Keratinocyte (primary cell): ENCODE data around the gene RAMACL. TPM values are rescaled to one million over a fixed set of nuclear protein-coding genes. Genes with fewer than 3 reads are reported as not detected.

Experiments used
- DNase-seq: peaks from one replicate; pipeline ENCODE4 v3.0.0-alpha.2; 2011; ENCODE audit warnings: low read depth, missing footprints, low spot score
- FAIRE-seq: peaks from 2 replicates; lab custom pipeline; 2011; peaks lifted over from hg19 to GRCh38; lab: Jason Lieb, UNC
- H2AFZ ChIP-seq: 2 replicates; pipeline ENCODE4 v1.6.0; 2012; ENCODE audit warnings: low read length, control low read depth, inconsistent platforms; ENCODE audit not compliant: control insufficient read depth
- H3K27ac ChIP-seq: 2 replicates; pipeline ENCODE4 v1.5.1; 2011; ENCODE audit warnings: low read length; ENCODE audit not compliant: control insufficient read depth, insufficient read depth
- H3K27me3 ChIP-seq: 3 replicates; pipeline ENCODE4 v1.6.0; 2011; ENCODE audit warnings: low read length; ENCODE audit not compliant: control insufficient read depth, insufficient read depth; ENCODE audit errors: extremely low read depth
- H3K36me3 ChIP-seq, 2 experiments: 2 replicates in 1 of 2; 3 replicates in 1 of 2; pipeline ENCODE4 v1.5.1; 2011; ENCODE audit warnings: low read length in 2 of 2, mild to moderate bottlenecking in 1 of 2; ENCODE audit not compliant: control insufficient read depth in 2 of 2, insufficient read depth in 2 of 2; ENCODE audit errors: extremely low read depth in 1 of 2
- H3K4me1 ChIP-seq: 3 replicates; pipeline ENCODE4 v1.5.1; 2011; ENCODE audit warnings: low read length; ENCODE audit not compliant: control insufficient read depth, insufficient read depth; ENCODE audit errors: extremely low read depth
- H3K4me2 ChIP-seq: 3 replicates; pipeline ENCODE4 v1.6.0; 2011; ENCODE audit warnings: low read depth, low read length; ENCODE audit not compliant: control insufficient read depth, insufficient read depth; ENCODE audit errors: extremely low read depth
- H3K4me3 ChIP-seq, 3 experiments: fragments of 200-600 bp in 1 of 3; sonication (generic) in 1 of 3; 2 replicates in 2 of 3; 3 replicates in 1 of 3; pipeline ENCODE4 v1.5.1; 2011 to 2016; ENCODE audit warnings: low read length in 3 of 3, mild to moderate bottlenecking in 3 of 3, control low read depth in 2 of 3, inconsistent platforms in 1 of 3, low read depth in 1 of 3, mixed read lengths in 1 of 3, mixed run types in 1 of 3, moderate library complexity in 1 of 3; ENCODE audit not compliant: control insufficient read depth in 2 of 3, insufficient read depth in 2 of 3; ENCODE audit errors: extremely low read depth in 1 of 3
- H3K79me2 ChIP-seq: 2 replicates; pipeline ENCODE4 v1.6.0; 2012; ENCODE audit warnings: low read length; ENCODE audit not compliant: control insufficient read depth, insufficient read depth
- H3K9ac ChIP-seq: 3 replicates; pipeline ENCODE4 v1.6.0; 2011; ENCODE audit warnings: low read length; ENCODE audit not compliant: control insufficient read depth, insufficient read depth; ENCODE audit errors: extremely low read depth
- H3K9me1 ChIP-seq: 3 replicates; pipeline ENCODE4 v1.6.0; 2011; ENCODE audit warnings: low read length; ENCODE audit not compliant: control insufficient read depth, insufficient read depth; ENCODE audit errors: extremely low read depth
- H3K9me3 ChIP-seq: 2 replicates; pipeline ENCODE4 v1.5.1; 2012; ENCODE audit warnings: low read depth, low read length; ENCODE audit not compliant: control insufficient read depth
- H4K20me1 ChIP-seq: 3 replicates; pipeline ENCODE4 v1.6.0; 2011; ENCODE audit warnings: low read length; ENCODE audit not compliant: control insufficient read depth, insufficient read depth; ENCODE audit errors: extremely low read depth
- CTCF ChIP-seq, 3 experiments: IDR thresholded peaks in 1 of 3; conservative IDR thresholded peaks in 1 of 3; optimal IDR thresholded peaks in 1 of 3; 2 replicates in 2 of 3; 3 replicates in 1 of 3; pipeline versions ENCODE3 to v1.5.1; 2011; ENCODE audit warnings: low read length in 3 of 3, mild to moderate bottlenecking in 3 of 3, moderate library complexity in 2 of 3, control low read depth in 1 of 3, inconsistent platforms in 1 of 3; ENCODE audit not compliant: insufficient read depth in 2 of 3; ENCODE audit errors: extremely low read depth in 1 of 3
- EZH2 ChIP-seq: IDR thresholded peaks from one replicate; pipeline ENCODE4 v1.6.1; 2012; ENCODE audit warnings: inconsistent platforms, mild to moderate bottlenecking, low read length, moderate library complexity
- dilution Hi-C: fragments of 300-500 bp; cut with MboI; formaldehyde crosslinking; loops from one replicate; pipeline ENCODE4 v1.7.0; 2020; ENCODE audit warnings: low sequenced_read_pairs; ENCODE audit not compliant: extremely low pct_ligation_motif_present
- polyA plus RNA-seq, 5 experiments: library from polyadenylated mRNA; depleted of rRNA in 3 of 5; stranded (reverse) in 3 of 5; stranded (forward) in 1 of 5; unstranded in 1 of 5; fragments of >200 nt; gene quantifications; 1 replicate in 1 of 5; 2 replicates in 3 of 5; 3 replicates in 1 of 5; pipeline versions ENCODE4 v1.2.1 to v1.2.3, GENCODE V29; 2011 to 2012; ENCODE audit warnings: missing spikeins in 2 of 5, low read depth in 1 of 5, low replicate concordance in 1 of 5

Gene RAMACL
- polyA plus RNA-seq, 1 donor (not counting 4 experiments of a cell fraction or from before 2014, with no cell fraction given) = 5.3 TPM

- no peaks in the 10 kb centered on the region for H4K20me1 ChIP-seq
- H2AFZ ChIP-seq = no peak overlapping the region
- H3K9me3 ChIP-seq = no peaks in the 10 kb centered on the region
- no peaks in the 10 kb centered on the region for H3K36me3 ChIP-seq
- H3K79me2 ChIP-seq = no peaks in the 10 kb centered on the region
- dilution Hi-C loops = no loop called here
- no peak overlapping the region for H3K27ac ChIP-seq
- no peak overlapping the region for H3K4me2 ChIP-seq
- no peaks in the 10 kb centered on the region for H3K9me1 ChIP-seq
- peaks cover 28% of the 10 kb centered on the region for H3K4me1 ChIP-seq
- TF ChIP-seq CTCF (optimal IDR thresholded peaks at IDR 0.05 in 1 of 3, IDR thresholded peaks at IDR 0.05 in 1 of 3, conservative IDR thresholded peaks at IDR 0.05 in 1 of 3; ENCODE audit: extremely low read depth in 1 of 3, insufficient read depth in 2 of 3, low read length in 3 of 3) (no peak), EZH2 (no peak)
- FAIRE-seq = no peak
- H3K27me3 ChIP-seq = no peaks in the 10 kb centered on the region
- no peak overlapping the region for H3K4me3 ChIP-seq
- DNase-seq = no peak
- no peak overlapping the region for H3K9ac ChIP-seq
Measured at GRCh38 chr6:166563200-166563599, 23.3 kb downstream of the RAMACL start.

GRCh38 chr6:166562726-166563125 is 23.8 kb downstream of the RAMACL start:
- FAIRE-seq (no peak), DNase-seq (no peak)
- Histone ChIP-seq H3K9me1 (no peaks in the 10 kb centered on the region), H4K20me1 (no peaks in the 10 kb centered on the region), H3K4me2 (no peak overlapping the region), H3K36me3 (no peaks in the 10 kb centered on the region), H3K27ac (no peak overlapping the region), H3K79me2 (no peaks in the 10 kb centered on the region), H3K9me3 (no peaks in the 10 kb centered on the region), H2AFZ (no peak overlapping the region), H3K4me1 (peaks cover 28% of the 10 kb centered on the region), H3K27me3 (no peaks in the 10 kb centered on the region), H3K9ac (no peak overlapping the region), H3K4me3 (no peak overlapping the region)
- TF ChIP-seq EZH2 (no peak), CTCF (optimal IDR thresholded peaks at IDR 0.05 in 1 of 3, IDR thresholded peaks at IDR 0.05 in 1 of 3, conservative IDR thresholded peaks at IDR 0.05 in 1 of 3; ENCODE audit: extremely low read depth in 1 of 3, insufficient read depth in 2 of 3, low read length in 3 of 3) (no peak)
- dilution Hi-C loops = no loop called here
